ENCODE results near the gene MKNK2. TPM values are rescaled to one million over a fixed set of nuclear protein-coding genes. Genes with fewer than 3 reads are reported as not detected.

Gene MKNK2
- total RNA-seq, 4 donors from 2014 or later, result 189 to 279 (median 236) TPM

GRCh38 chr19:2012941-2013682 is 37.9 kb downstream of the MKNK2 start:
- no peak overlapping the region for H3K27ac ChIP-seq
- H3K36me3 ChIP-seq, result no peaks in the 10 kb centered on the region
- H3K9me3 ChIP-seq, result no peaks in the 10 kb centered on the region
- H3K4me3 ChIP-seq, result no peak overlapping the region
- DNase-seq, result no peak
- WGBS, 2 donors (ENCODE audit: low coverage in 1 of 2), result 89 to 93% methylated on average over 7 to 21 of the region's 21 CpGs
- intact Hi-C loops (cut with DNase I; ENCODE audit: low total_unique reads) (no loop called here), in situ Hi-C loops (cut with MboI; ENCODE audit: low pct_ligation_motif_present in 1 of 4, low pct_unique_long_range_greater_than_20kb in 1 of 4, low sequenced_read_pairs in 3 of 4) (no loop called here)
- TF ChIP-seq POLR2AphosphoS5 (IDR thresholded peaks at IDR 0.05), result no peak
- peaks cover 5 to 25% (median 20%) of the 10 kb centered on the region in 4 donors for H3K4me1 ChIP-seq
- no peaks in the 10 kb centered on the region for H3K27me3 ChIP-seq

DNA sequence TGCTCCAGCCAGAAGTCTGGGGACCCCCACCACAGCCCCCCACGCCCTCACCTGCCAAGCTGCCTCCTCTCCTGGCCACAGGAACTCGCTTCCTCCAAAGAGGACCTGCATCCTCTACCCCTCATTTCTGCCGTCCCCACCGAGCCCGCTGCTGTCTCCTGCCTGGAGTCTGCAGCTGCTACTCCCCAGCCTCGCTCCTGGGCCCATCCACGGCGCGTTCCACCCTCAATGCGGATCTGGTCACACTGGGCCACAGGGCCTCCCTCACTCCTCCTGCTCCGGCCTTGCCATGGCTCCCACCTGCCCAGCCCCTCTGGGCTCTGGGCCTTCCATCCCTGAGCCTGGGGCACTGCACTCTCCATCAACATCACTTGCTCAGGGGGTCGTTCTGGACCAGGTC is 39.9 kb downstream of the MKNK2 start:
- WGBS, 2 donors (ENCODE audit: low coverage in 1 of 2), result 95% methylated on average over 12 of the region's 12 CpGs; no CpG with 5 or more reads in 1 of the 2 donors
- peaks cover under 1 to 20% (median 18%) of the 10 kb centered on the region in 4 donors for H3K4me1 ChIP-seq
- H3K36me3 ChIP-seq, result no peaks in the 10 kb centered on the region
- no peak for DNase-seq
- intact Hi-C loops (cut with DNase I; ENCODE audit: low total_unique reads), result no loop called here
- no peak for TF ChIP-seq POLR2A (IDR thresholded peaks at IDR 0.05)
- no peak for TF ChIP-seq EP300 (IDR thresholded peaks at IDR 0.05; ENCODE audit: low read depth)
- no peak for TF ChIP-seq POLR2AphosphoS5 (IDR thresholded peaks at IDR 0.05)
- no peak for TF ChIP-seq CTCF (IDR thresholded peaks at IDR 0.05)
- H3K9me3 ChIP-seq, result no peaks in the 10 kb centered on the region
- H3K27ac ChIP-seq, result no peak overlapping the region
- no peak overlapping the region for H3K4me3 ChIP-seq
- in situ Hi-C loops (cut with MboI; ENCODE audit: low pct_ligation_motif_present in 1 of 4, low pct_unique_long_range_greater_than_20kb in 1 of 4, low sequenced_read_pairs in 3 of 4), result no loop called here
- H3K27me3 ChIP-seq, result no peaks in the 10 kb centered on the region

DNA sequence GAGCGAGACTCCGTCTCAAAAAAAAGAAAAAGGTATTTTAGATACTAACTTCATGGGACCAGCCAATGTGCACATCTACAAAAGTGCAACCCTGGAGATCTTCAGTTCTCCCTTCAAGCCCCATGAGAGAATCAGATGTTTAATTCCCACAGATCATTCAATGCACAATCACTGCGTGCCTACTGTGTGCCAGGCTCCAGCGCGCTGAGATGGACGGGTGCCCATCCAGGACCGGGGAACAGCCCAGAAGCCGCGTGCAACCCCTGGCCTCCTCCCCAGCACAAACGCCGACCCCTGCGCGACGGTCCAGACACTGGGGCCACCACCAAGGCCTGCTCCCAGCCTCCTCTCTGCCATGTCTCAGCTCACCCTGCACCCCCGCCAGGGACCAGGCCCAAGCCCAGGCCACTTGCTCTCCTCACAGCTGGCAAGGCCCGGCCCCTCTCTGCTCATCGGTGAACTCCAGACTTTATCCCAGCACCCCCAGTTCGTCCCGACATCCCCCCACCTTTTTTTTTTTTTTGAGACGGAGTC is 40.8 kb downstream of the MKNK2 start:
- DNase-seq, result no peak
- Histone ChIP-seq H3K27ac (no peak overlapping the region), H3K4me3 (no peak overlapping the region), H3K27me3 (no peaks in the 10 kb centered on the region), H3K4me1 (peaks cover 0 to 19% (median 16%) of the 10 kb centered on the region in 4 donors), H3K36me3 (no peaks in the 10 kb centered on the region), H3K9me3 (no peaks in the 10 kb centered on the region)
- 93 to 95% methylated on average over 5 to 13 of the region's 20 CpGs for WGBS, 2 donors (ENCODE audit: low coverage in 1 of 2)
- intact Hi-C loops (cut with DNase I; ENCODE audit: low total_unique reads), result no loop called here
- in situ Hi-C loops (cut with MboI; ENCODE audit: low pct_ligation_motif_present in 1 of 4, low pct_unique_long_range_greater_than_20kb in 1 of 4, low sequenced_read_pairs in 3 of 4), result no loop called here
- TF ChIP-seq POLR2A (IDR thresholded peaks at IDR 0.05), result no peak
- TF ChIP-seq EP300 (IDR thresholded peaks at IDR 0.05; ENCODE audit: low read depth), result no peak
- no peak for TF ChIP-seq CTCF (IDR thresholded peaks at IDR 0.05)
- TF ChIP-seq POLR2AphosphoS5 (IDR thresholded peaks at IDR 0.05), result no peak

DNA sequence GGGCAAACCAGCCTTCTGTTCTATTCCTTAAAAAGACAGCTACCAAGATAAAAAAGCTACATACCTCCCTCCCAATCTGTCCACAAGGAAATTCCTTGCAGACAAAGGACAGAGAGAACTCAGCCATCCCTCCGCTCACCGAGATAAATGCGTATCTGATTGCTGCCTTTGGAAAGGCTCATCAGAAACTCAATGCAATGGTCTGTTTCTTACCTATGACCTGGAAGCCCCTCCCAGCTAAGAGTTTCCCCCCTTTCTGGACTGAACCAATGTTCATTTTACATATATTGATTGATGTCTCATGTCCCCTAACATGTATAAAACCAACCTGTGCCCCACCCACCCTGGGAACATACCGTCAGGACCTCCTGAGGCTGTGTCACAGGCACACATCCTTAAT is 47.2 kb downstream of the MKNK2 start:
- Histone ChIP-seq H3K27ac (no peak overlapping the region), H3K36me3 (peaks cover 0 to 9% (median 0%) of the 10 kb centered on the region in 4 donors), H3K27me3 (no peaks in the 10 kb centered on the region), H3K4me3 (no peak overlapping the region), H3K4me1 (no peaks in the 10 kb centered on the region), H3K9me3 (no peaks in the 10 kb centered on the region)
- 92 to 97% methylated on average over 4 of the region's 4 CpGs for WGBS, 2 donors (ENCODE audit: low coverage in 1 of 2)
- in situ Hi-C loops (cut with MboI; ENCODE audit: low pct_ligation_motif_present in 1 of 4, low pct_unique_long_range_greater_than_20kb in 1 of 4, low sequenced_read_pairs in 3 of 4), result no loop called here
- no peak for TF ChIP-seq EP300 (IDR thresholded peaks at IDR 0.05; ENCODE audit: low read depth)
- TF ChIP-seq POLR2A (IDR thresholded peaks at IDR 0.05), result no peak
- no peak for TF ChIP-seq CTCF (IDR thresholded peaks at IDR 0.05)
- no peak for TF ChIP-seq POLR2AphosphoS5 (IDR thresholded peaks at IDR 0.05)
- intact Hi-C loops (cut with DNase I; ENCODE audit: low total_unique reads), result no loop called here
- no peak for DNase-seq

All from transverse colon (tissue), 4 donors.